ENCODE data around the gene C12orf42. TPM values are rescaled to one million over a fixed set of nuclear protein-coding genes. Genes with fewer than 3 reads are reported as not detected.

The C12orf42 gene
- total and polyA plus RNA-seq, 10 of the 15 experiments (the other 5 are each of a cell fraction or from before 2014, with no cell fraction given), result 1.4 to 7.0 (median 2.4) TPM

GRCh38 chr12:103392722-103393121, 103.0 kb downstream of the C12orf42 start (continued):
- TF ChIP-seq, protein P1, sequence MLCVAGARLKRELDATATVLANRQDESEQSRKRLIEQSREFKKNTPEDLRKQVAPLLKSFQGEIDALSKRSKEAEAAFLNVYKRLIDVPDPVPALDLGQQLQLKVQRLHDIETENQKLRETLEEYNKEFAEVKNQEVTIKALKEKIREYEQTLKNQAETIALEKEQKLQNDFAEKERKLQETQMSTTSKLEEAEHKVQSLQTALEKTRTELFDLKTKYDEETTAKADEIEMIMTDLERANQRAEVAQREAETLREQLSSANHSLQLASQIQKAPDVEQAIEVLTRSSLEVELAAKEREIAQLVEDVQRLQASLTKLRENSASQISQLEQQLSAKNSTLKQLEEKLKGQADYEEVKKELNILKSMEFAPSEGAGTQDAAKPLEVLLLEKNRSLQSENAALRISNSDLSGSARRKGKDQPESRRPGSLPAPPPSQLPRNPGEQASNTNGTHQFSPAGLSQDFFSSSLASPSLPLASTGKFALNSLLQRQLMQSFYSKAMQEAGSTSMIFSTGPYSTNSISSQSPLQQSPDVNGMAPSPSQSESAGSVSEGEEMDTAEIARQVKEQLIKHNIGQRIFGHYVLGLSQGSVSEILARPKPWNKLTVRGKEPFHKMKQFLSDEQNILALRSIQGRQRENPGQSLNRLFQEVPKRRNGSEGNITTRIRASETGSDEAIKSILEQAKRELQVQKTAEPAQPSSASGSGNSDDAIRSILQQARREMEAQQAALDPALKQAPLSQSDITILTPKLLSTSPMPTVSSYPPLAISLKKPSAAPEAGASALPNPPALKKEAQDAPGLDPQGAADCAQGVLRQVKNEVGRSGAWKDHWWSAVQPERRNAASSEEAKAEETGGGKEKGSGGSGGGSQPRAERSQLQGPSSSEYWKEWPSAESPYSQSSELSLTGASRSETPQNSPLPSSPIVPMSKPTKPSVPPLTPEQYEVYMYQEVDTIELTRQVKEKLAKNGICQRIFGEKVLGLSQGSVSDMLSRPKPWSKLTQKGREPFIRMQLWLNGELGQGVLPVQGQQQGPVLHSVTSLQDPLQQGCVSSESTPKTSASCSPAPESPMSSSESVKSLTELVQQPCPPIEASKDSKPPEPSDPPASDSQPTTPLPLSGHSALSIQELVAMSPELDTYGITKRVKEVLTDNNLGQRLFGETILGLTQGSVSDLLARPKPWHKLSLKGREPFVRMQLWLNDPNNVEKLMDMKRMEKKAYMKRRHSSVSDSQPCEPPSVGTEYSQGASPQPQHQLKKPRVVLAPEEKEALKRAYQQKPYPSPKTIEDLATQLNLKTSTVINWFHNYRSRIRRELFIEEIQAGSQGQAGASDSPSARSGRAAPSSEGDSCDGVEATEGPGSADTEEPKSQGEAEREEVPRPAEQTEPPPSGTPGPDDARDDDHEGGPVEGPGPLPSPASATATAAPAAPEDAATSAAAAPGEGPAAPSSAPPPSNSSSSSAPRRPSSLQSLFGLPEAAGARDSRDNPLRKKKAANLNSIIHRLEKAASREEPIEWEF (IDR thresholded peaks at IDR 0.05; ENCODE audit: insufficient replicate concordance, low read depth, low read length), result no peak
- TF ChIP-seq MEF2B (IDR thresholded peaks at IDR 0.05; ENCODE audit: partially characterized antibody, poor library complexity, severe bottlenecking), result peak; percentile 92
- no peak for TF ChIP-seq CREB1 (IDR thresholded peaks at IDR 0.05; ENCODE audit: low read depth)
- TF ChIP-seq TCF3 (IDR thresholded peaks at IDR 0.05; ENCODE audit: borderline replicate concordance, insufficient read depth, low read depth, low read length), result peak; percentile 81
- TF ChIP-seq RBBP5 (conservative IDR thresholded peaks at IDR 0.05), result no peak
- peak; percentile 62; the same call in 1 of the 2 replicates for TF ChIP-seq TBL1XR1 (IDR thresholded peaks at IDR 0.05; ENCODE audit: low read depth, low read length)
- TF ChIP-seq ESRRA (IDR thresholded peaks at IDR 0.05; ENCODE audit: low read length), result no peak
- TF ChIP-seq NKRF (conservative IDR thresholded peaks at IDR 0.05), result no peak
- no peak for TF ChIP-seq YY1 (IDR thresholded peaks at IDR 0.05; ENCODE audit: low read depth, low read length)
- TF ChIP-seq ZBTB4 (CRISPR knock-in tag; IDR thresholded peaks at IDR 0.05), result no peak
- TF ChIP-seq NR2F1 (conservative IDR thresholded peaks at IDR 0.05), result no peak
- TF ChIP-seq ZNF217 (IDR thresholded peaks at IDR 0.05), result no peak
- TF ChIP-seq IKZF2 (IDR thresholded peaks at IDR 0.05), result peak; percentile 83 to 85
- peak; percentile 80 for TF ChIP-seq IKZF1 (conservative IDR thresholded peaks at IDR 0.05)
- TF ChIP-seq, protein P2, sequence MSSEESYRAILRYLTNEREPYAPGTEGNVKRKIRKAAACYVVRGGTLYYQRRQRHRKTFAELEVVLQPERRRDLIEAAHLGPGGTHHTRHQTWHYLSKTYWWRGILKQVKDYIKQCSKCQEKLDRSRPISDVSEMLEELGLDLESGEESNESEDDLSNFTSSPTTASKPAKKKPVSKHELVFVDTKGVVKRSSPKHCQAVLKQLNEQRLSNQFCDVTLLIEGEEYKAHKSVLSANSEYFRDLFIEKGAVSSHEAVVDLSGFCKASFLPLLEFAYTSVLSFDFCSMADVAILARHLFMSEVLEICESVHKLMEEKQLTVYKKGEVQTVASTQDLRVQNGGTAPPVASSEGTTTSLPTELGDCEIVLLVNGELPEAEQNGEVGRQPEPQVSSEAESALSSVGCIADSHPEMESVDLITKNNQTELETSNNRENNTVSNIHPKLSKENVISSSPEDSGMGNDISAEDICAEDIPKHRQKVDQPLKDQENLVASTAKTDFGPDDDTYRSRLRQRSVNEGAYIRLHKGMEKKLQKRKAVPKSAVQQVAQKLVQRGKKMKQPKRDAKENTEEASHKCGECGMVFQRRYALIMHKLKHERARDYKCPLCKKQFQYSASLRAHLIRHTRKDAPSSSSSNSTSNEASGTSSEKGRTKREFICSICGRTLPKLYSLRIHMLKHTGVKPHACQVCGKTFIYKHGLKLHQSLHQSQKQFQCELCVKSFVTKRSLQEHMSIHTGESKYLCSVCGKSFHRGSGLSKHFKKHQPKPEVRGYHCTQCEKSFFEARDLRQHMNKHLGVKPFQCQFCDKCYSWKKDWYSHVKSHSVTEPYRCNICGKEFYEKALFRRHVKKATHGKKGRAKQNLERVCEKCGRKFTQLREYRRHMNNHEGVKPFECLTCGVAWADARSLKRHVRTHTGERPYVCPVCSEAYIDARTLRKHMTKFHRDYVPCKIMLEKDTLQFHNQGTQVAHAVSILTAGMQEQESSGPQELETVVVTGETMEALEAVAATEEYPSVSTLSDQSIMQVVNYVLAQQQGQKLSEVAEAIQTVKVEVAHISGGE (CRISPR knock-in tag; IDR thresholded peaks at IDR 0.05), result no peak

Measured in GM12878 (cell line).